COLO829 (cell line): ENCODE results near the gene CNNM2.

ENCODE experiments used
- DNase-seq: peaks from one replicate; pipeline ENCODE4 v3.0.0; 2012; ENCODE audit warnings: low spot score

CNNM2 gene

GRCh38 chr10:102917962-102918816 is at the start of gene CNNM2:
TSS of gene CNNM2 (plus strand) at chr10:102918294. CDS start at chr10:102918481, 187 bp downstream.
- peak; percentile 92 for DNase-seq

GRCh38 chr10:102868911-102869257 is 49.2 kb upstream of the CNNM2 start:
- DNase-seq, result no peak

GRCh38 chr10:102869258-102870198 is 48.6 kb upstream of the CNNM2 start, which contains the start of gene AS3MT:
TSS of gene AS3MT (plus strand) at chr10:102869470. CDS start at chr10:102869593, 123 bp downstream.
- no peak for DNase-seq

- DNase-seq, result no peak
Observed at GRCh38 chr10:102870221-102870620, 47.9 kb upstream of the CNNM2 start.

GRCh38 chr10:102872163-102872562 is 45.9 kb upstream of the CNNM2 start:
- DNase-seq, result no peak

GRCh38 chr10:102876747-102877153 is 41.3 kb upstream of the CNNM2 start:
- no peak for DNase-seq

GRCh38 chr10:102878629-102879028 is 39.5 kb upstream of the CNNM2 start:
- DNase-seq, result no peak

GRCh38 chr10:102880256-102880655 is 37.8 kb upstream of the CNNM2 start:
- no peak for DNase-seq

- no peak for DNase-seq
Observed at GRCh38 chr10:102888048-102888447, 30.0 kb upstream of the CNNM2 start.

- no peak for DNase-seq
Observed at GRCh38 chr10:102894466-102895213, 23.5 kb upstream of the CNNM2 start.

- DNase-seq, result no peak
Observed at GRCh38 chr10:102900006-102900405, 18.1 kb upstream of the CNNM2 start.

- DNase-seq, result no peak
Observed at GRCh38 chr10:102904346-102904745, 13.7 kb upstream of the CNNM2 start.

GRCh38 chr10:102906507-102906906 is 11.6 kb upstream of the CNNM2 start:
- peak; percentile 6 for DNase-seq

- no peak for DNase-seq
Observed at GRCh38 chr10:102914781-102915180, 3.3 kb upstream of the CNNM2 start.

GRCh38 chr10:102916173-102916572 is 1.9 kb upstream of the CNNM2 start:
- no peak for DNase-seq

- no peak for DNase-seq
Observed at GRCh38 chr10:102917314-102917961, 656 bp upstream of the CNNM2 start.

- no peak for DNase-seq
Observed at GRCh38 chr10:102918817-102919245, 737 bp downstream of the CNNM2 start.

- DNase-seq, result no peak
Observed at GRCh38 chr10:102919246-102919959, 1.3 kb downstream of the CNNM2 start.

- no peak for DNase-seq
Observed at GRCh38 chr10:102919992-102920739, 2.1 kb downstream of the CNNM2 start.

GRCh38 chr10:102923601-102924000 is 5.5 kb downstream of the CNNM2 start:
- DNase-seq, result no peak
